Cardiac fibroblast (primary cell): ENCODE data around the gene CLIC4.
A peak's percentile ranks its signal among the peaks of the same experiment; 100 is the strongest.
"Not testable (repeated sequence)": the region's sequence is repeated elsewhere in the genome, so short reads cannot be mapped to it uniquely, and the experiment has no call there.

Source experiments
- DNase-seq, 2 donors: peaks; one replicate each; pipeline versions ENCODE4 v3.0.0 to v3.0.0-alpha.2; 2010; ENCODE audit warnings: low read depth in 2 of 2
- H3K4me3 ChIP-seq, 2 donors: replicated peaks in 1 of 2; 1 replicate in 1 of 2; 2 replicates in 1 of 2; pipeline ENCODE4 v1.5.1; 2011; ENCODE audit warnings: low read depth in 2 of 2, low read length in 2 of 2, mild to moderate bottlenecking in 2 of 2, moderate library complexity in 1 of 2
- TF ChIP-seq, protein P1 (sequence below): IDR thresholded peaks from one replicate; pipeline ENCODE4 v1.5.1; 2011; ENCODE audit warnings: low read depth, mild to moderate bottlenecking, low read length, inconsistent platforms

CLIC4 gene

DNA sequence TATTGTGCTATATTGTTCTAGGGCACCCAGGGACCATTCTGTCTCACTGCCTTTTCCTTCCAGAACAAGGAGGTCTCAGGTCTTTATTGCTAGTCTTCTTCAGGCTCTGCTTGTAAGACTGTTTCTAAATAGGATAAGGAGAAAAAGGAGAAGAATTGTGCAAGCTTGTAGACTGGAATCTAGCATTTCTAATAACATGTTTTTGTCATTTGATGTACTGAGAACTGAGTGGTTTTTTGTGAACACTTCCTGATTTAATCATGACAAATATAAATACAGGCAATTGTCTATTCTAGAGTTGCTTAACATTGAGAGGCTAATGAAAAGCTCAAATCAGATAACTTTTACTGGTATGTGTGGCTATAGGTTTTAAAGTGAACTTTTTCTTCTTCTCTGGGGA is 77.6 kb downstream of the CLIC4 start:
- no peak overlapping the region for H3K4me3 ChIP-seq
- TF ChIP-seq, protein P1, sequence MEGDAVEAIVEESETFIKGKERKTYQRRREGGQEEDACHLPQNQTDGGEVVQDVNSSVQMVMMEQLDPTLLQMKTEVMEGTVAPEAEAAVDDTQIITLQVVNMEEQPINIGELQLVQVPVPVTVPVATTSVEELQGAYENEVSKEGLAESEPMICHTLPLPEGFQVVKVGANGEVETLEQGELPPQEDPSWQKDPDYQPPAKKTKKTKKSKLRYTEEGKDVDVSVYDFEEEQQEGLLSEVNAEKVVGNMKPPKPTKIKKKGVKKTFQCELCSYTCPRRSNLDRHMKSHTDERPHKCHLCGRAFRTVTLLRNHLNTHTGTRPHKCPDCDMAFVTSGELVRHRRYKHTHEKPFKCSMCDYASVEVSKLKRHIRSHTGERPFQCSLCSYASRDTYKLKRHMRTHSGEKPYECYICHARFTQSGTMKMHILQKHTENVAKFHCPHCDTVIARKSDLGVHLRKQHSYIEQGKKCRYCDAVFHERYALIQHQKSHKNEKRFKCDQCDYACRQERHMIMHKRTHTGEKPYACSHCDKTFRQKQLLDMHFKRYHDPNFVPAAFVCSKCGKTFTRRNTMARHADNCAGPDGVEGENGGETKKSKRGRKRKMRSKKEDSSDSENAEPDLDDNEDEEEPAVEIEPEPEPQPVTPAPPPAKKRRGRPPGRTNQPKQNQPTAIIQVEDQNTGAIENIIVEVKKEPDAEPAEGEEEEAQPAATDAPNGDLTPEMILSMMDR, result no peak
- peak in 1 of 2 donors; percentile 32 for DNase-seq

DNA sequence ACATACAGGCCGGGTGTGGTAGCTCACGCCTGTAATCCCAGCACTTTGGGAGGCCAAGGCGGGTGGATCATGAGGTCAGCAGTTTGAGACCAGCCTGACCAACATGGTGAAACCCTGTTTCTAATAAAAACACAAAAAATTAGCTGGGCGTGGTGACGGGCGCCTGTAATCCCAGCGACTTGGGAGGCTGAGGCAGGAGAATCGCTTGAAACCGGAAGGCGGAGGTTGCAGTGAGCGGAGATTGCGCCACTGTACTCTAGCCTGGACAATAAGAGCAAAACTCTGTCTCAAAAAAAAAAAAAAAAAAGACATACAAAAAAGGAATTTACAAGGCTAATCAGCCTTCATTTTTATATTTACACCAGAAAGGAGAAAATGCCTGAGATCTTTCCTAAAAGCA is 78.2 kb downstream of the CLIC4 start:
- not testable (repeated sequence) for H3K4me3 ChIP-seq, DNase-seq

DNA sequence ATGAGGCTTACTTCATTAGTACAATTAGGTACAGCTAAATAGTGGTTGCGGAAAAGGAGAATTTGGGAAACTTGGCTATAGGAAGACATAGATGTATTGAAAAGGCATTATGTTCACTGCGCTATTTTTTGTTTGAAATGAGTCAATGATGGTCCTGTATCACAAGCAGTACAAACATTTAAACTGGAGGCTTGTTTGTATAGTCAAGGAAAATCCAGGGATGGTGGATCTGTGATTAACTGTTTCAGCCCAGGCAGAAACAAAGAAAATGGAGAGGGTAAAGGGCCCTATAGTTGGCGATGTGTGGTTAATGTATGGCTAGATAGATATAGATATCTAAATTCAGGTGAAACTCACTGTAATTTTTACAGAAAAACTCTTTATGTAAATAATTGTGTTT is 79.9 kb downstream of the CLIC4 start:
- TF ChIP-seq, protein P1, result no peak
- no peak overlapping the region for H3K4me3 ChIP-seq
- no peak for DNase-seq

DNA sequence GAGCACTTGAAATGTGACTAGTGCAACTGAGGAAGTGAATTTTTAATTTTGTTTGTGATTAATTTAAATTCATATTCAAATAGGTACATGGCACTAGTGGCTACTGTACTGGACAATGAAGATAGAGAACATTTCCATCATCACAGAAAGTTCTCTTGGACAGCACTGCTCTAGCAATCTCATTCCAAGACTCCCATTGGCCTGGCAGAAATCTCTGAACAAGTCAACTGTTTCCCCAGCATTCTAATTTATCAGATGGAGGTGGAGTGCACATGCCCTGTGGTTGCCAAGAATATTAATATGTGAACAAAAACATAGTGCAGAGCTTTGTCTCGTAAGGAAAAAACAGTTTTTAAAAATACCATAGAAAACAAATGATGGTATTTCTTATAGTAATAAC is 81.3 kb downstream of the CLIC4 start:
- no peak overlapping the region for H3K4me3 ChIP-seq
- TF ChIP-seq, protein P1, result no peak
- DNase-seq, result no peak

DNA sequence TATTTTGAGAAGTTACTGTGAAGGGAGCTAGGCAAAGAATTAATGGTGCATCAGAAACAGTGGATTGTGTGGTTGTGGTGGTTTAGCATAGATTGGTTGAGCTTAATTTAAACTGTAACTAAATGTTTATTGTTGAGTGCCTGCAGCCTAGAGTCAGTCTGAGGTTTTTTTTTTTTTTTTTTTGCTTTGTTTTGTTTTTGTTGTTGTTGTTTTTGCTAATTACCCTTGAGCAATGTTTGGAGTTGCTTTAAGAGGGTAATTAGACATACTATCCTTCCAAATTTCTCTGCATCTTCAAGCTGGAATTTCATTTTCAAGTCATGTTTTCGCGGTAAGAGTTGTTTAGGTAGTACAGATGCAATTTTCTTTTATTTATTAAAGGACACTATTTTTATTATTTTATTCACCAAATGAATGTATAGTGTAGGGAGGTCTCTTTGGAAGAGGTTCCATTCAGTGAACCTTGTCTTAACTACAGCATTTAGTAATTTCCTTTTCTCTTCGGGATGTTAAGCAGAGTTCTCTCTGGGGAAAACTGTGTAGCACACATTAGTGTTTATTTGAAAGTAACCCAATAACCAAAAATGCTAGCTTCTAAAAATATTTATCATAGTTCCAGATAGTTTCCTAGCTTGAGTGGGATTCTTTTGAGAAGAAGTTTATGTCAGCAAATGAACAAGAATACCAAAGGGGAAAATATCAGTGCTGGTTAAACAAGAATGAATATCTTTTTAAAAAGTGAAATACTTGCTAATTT is 82.3 kb downstream of the CLIC4 start:
- peak; percentile 45 to 52 for DNase-seq
- TF ChIP-seq, protein P1, result no peak
- no peak overlapping the region for H3K4me3 ChIP-seq

DNA sequence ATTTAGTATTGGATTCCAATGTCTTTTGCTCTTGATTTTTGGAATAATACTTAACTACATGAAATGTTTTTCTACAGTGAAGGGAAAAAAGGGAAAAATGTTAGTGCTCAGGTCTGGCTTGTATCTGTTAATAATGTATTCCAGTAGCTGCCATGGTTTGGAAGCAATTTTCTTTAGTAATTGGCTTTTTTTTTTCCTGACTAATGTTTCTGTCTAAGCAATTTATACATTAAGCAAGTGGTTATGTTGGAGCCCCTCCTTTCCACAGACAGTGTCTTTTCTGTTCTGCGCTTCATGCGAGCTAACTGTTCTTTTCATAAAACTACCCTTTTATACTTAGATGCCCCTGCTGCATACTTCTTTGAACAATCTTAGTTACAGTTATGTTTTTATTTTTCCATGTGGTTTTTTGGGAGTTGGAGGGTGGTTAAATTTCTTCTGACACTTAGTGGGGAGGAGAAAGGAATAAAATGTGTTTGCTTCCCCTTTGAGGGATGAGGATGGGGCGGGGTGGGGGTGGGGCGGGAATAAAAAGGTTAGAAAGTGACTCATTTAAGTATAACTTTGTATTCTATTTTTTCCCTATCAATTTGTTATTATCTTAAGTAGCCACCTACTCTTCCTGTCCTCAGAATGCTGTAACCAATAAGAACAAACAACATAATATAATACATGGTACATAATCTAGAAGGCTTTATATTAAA is 83.1 kb downstream of the CLIC4 start:
- no peak for DNase-seq
- H3K4me3 ChIP-seq, result no peak overlapping the region

DNA sequence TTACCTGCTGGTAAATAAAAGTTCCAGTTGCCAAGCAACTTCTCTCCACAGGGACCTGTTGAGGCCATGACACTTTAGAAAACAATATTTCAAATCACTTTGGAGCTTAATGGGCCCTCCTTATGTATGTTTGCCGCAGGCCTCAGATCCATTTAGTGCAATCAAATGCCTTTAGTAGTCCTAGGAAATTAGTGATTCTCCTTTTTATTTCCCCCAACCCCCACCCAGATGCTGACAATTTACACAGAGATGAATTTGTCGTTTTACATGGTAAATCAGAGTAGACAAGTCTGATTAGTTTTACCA is 83.6 kb downstream of the CLIC4 start:
- no peak overlapping the region for H3K4me3 ChIP-seq
- TF ChIP-seq, protein P1, result no peak
- DNase-seq, result no peak

More for the DNA sequence above, 83.1 kb downstream of the CLIC4 start:
- TF ChIP-seq, protein P1, result no peak
